ENCODE results near the gene PGBD4.
A peak's percentile ranks its signal among the peaks of the same experiment; 100 is the strongest.

The PGBD4 gene

GRCh38 chr15:34122771-34123183 is 20.9 kb downstream of the PGBD4 start:
- no peak for TF ChIP-seq CTCF (IDR thresholded peaks at IDR 0.05; ENCODE audit: control insufficient read depth, insufficient read depth, low read depth, low read length, missing control alignments)
- peak; percentile 70 for DNase-seq (ENCODE audit: low read depth)
- H3K4me3 ChIP-seq (ENCODE audit: control insufficient read depth, low read depth, low read length): no peak overlapping the region

- TF ChIP-seq CTCF (IDR thresholded peaks at IDR 0.05; ENCODE audit: control insufficient read depth, insufficient read depth, low read depth, low read length, missing control alignments): no peak
- no peak overlapping the region for H3K4me3 ChIP-seq (ENCODE audit: control insufficient read depth, low read depth, low read length)
- no peak for DNase-seq (ENCODE audit: low read depth)
Observed at GRCh38 chr15:34124651-34125050, 22.8 kb downstream of the PGBD4 start.

- TF ChIP-seq CTCF (IDR thresholded peaks at IDR 0.05; ENCODE audit: control insufficient read depth, insufficient read depth, low read depth, low read length, missing control alignments): no peak
- DNase-seq (ENCODE audit: low read depth): no peak
- H3K4me3 ChIP-seq (ENCODE audit: control insufficient read depth, low read depth, low read length): no peak overlapping the region
Observed at GRCh38 chr15:34125945-34126344, 24.1 kb downstream of the PGBD4 start.

- no peak overlapping the region for H3K4me3 ChIP-seq (ENCODE audit: control insufficient read depth, low read depth, low read length)
- TF ChIP-seq CTCF (IDR thresholded peaks at IDR 0.05; ENCODE audit: control insufficient read depth, insufficient read depth, low read depth, low read length, missing control alignments): no peak
- no peak for DNase-seq (ENCODE audit: low read depth)
Observed at GRCh38 chr15:34126522-34126921, 24.6 kb downstream of the PGBD4 start.

- no peak overlapping the region for H3K4me3 ChIP-seq (ENCODE audit: control insufficient read depth, low read depth, low read length)
- TF ChIP-seq CTCF (IDR thresholded peaks at IDR 0.05; ENCODE audit: control insufficient read depth, insufficient read depth, low read depth, low read length, missing control alignments): no peak
- DNase-seq (ENCODE audit: low read depth): no peak
Observed at GRCh38 chr15:34128898-34129297, 27.0 kb downstream of the PGBD4 start.

GRCh38 chr15:34132881-34133280 is 31.0 kb downstream of the PGBD4 start:
- DNase-seq (ENCODE audit: low read depth): no peak
- no peak overlapping the region for H3K4me3 ChIP-seq (ENCODE audit: control insufficient read depth, low read depth, low read length)
- no peak for TF ChIP-seq CTCF (IDR thresholded peaks at IDR 0.05; ENCODE audit: control insufficient read depth, insufficient read depth, low read depth, low read length, missing control alignments)

GRCh38 chr15:34133511-34133910 is 31.6 kb downstream of the PGBD4 start:
- H3K4me3 ChIP-seq (ENCODE audit: control insufficient read depth, low read depth, low read length): no peak overlapping the region
- TF ChIP-seq CTCF (IDR thresholded peaks at IDR 0.05; ENCODE audit: control insufficient read depth, insufficient read depth, low read depth, low read length, missing control alignments): no peak
- DNase-seq (ENCODE audit: low read depth): no peak
